HG03565 (cell line): ENCODE data around the gene RHOH.
"Not testable (repeated sequence)": the region's sequence is repeated elsewhere in the genome, so short reads cannot be mapped to it uniquely, and the experiment has no call there.

Source experiments
- ATAC-seq: cut with Tn5 transposase; IDR thresholded peaks from one replicate; pipeline ENCODE4 v1.9.1; 2021; ENCODE audit warnings: mild to moderate bottlenecking, moderate library complexity; ENCODE audit not compliant: unreplicated experiment

The RHOH gene

DNA sequence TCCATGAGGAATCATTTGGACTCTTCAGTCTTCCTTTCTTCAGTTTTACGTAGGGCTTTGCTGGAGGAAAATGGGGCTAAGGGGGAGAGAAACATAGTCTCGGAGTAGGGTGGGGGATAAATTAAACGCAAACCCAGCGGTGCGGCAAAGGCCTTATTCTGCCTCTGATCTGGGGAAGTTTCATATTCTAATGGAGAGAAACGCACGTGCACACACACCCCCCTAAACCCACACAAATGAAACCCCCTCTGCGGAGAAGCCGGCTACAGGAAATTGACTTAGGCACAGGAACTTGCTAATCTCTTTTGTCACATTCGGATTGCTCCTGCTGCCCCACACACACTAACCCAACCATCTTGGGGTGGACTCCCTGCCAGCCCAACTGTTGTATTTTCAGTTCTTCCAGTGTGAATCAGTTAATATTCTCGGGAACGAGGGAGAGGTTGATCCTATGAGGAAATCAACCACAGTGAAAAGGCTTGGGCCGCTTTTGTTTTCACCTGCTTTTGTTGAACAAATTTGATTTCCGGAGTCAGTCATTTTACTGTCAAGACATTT, at the start of gene RHOH:
TSS of gene RHOH (plus strand) at position 308 of the 558 bp plus-strand sequence. CDS start 46,356 bp downstream, outside the sequence.
- ATAC-seq, result peak; percentile 20

DNA sequence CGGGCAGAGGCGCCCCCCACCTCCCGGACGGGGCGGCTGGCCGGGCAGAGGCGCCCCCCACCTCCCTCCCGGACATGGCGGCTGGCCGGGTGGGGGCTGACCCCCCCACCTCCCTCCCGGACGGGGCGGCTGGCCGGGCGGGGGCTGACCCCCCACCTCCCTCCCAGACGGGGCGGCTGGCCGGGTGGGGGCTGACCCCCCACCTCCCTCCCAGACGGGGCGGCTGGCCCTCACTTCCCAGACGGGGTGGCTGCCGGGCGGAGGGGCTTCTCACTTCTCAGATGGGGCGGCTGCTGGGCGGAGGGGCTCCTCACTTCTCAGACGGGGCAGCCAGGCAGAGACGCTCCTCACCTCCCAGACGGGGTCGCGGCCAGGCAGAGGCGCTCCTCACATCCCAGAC, 49.3 kb upstream of the RHOH start:
- not testable (repeated sequence) for ATAC-seq

DNA sequence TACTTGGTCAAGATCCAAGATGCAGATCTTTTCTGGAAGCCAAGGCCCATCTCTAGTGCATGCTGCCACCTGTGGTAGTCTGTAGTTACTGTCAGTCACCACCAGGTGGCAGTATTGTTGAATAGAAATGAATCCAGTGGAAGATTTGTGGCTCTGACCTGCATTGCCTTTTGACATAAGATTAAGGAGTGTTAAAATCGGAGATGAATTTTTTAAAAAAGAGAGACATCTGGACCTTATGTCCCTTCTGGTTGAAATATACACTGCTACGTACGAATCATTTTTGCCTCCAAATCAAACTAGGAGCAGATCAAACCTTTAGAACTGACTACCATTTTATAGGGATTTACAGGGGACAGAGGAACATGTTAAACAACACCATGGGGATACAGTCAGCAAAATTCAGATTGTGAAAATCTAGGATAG, 46.9 kb upstream of the RHOH start:
- peak; percentile 73 for ATAC-seq

DNA sequence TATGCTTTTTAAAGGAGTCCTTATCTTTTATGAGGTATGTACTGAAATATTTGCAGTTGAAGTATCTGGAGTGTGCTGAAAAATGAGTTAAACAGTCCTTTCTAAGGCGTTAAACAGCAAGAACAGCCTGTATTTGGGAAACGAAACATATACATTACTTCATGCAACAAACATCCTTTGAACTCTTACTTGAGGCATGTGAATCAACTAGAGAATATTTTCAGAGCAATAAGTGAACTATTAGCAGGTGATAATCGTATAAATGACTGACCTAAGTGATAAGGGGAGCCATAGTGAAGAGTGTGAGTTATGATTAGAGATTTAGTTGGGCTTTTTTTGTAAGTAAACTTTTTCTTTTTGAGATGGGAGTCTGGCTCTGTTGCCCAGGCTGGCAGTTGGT, 45.9 kb upstream of the RHOH start:
- ATAC-seq, result no peak

GRCh38 chr4:40152637-40153036, 44.2 kb upstream of the RHOH start:
- ATAC-seq, result no peak

- ATAC-seq, result no peak
These were observed 39.4 kb upstream of the RHOH start for GRCh38 chr4:40157436-40157835.

DNA sequence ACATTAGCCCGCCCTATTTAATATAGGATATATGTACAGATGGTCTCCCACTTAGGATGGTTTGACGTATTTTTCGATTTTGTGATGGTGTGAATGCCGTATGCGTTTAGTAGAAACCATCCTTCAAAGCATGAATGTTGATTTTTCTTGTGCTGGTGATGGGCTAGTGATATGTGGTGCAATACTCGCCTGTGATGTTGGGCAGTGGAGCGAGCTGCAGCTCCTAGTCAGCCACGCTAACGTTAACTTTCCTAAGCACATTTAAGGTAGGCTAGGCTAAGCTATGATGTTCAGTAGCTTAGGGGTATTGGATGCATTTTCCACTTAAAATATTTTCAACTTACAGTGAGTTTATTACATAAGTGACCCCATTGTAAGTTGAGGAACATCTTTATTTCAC, 36.6 kb upstream of the RHOH start:
- no peak for ATAC-seq

- ATAC-seq, result no peak
These were observed 32.4 kb upstream of the RHOH start for GRCh38 chr4:40164459-40164858.

DNA sequence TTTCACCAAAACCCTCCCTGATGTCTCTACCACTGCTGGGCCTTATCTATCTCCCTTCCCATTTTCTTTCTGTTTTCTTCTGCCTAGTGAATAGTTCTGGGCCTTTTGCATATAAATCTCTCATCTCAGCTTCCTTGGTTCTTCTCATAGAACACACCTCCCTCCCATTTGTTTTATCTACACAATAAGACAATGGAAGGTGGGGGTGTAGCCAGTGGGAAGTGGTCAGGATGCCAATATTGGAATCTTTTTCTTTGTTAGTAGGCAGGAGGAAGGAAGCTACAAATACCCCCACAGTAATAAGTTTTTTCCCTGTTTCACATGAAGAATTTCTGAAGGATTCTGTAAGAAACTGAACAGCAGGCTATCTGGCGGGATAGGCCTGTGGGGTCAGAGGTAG, 30.9 kb upstream of the RHOH start:
- no peak for ATAC-seq

GRCh38 chr4:40168070-40168469, 28.8 kb upstream of the RHOH start:
- no peak for ATAC-seq

- peak; percentile 44 for ATAC-seq
These were observed 26.2 kb upstream of the RHOH start for GRCh38 chr4:40170588-40170987.

DNA sequence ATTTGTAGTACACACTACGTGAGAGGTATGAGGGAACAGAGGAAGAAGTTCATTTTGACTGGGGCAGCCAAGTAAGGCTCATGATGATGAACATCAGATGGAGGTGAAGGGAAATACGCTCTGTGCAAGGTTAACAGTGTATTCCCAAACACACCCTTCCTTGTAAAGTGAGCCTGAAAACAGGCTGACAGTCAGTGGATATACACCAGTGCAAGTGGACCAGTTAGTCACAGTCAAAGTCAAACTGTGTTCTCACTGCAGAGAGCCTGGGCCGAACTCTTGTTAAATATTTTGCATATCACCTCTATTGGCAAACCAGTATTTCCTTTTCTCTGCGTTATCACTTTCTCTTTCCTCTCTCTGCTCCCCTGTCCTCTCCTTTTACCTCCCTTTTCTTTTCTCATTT, 23.4 kb upstream of the RHOH start:
- peak; percentile 84 for ATAC-seq

- ATAC-seq, result no peak
These were observed 20.2 kb upstream of the RHOH start for GRCh38 chr4:40176602-40177001.

- ATAC-seq, result no peak
These were observed 19.2 kb upstream of the RHOH start for GRCh38 chr4:40177591-40177990.

DNA sequence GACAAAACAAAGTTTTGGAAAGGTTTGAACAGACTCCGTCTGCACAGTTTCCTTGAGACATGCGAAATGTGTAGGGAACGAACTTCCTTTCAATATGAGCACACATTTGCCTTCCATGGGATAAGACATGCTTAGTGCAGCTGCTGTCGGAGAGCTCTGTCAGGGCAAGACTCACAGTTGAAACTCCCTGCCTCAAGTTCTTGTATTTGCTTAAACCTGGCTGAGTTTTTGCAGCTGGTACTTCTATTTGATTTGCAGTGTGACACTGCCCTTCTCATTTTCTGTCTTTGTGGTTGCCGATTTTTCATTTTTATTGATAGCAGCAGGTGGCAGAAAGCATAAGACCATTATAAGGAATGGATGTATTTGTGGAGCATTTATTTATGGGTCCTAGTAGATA, 18.2 kb upstream of the RHOH start:
- no peak for ATAC-seq

GRCh38 chr4:40179360-40179759, 17.5 kb upstream of the RHOH start:
- no peak for ATAC-seq

DNA sequence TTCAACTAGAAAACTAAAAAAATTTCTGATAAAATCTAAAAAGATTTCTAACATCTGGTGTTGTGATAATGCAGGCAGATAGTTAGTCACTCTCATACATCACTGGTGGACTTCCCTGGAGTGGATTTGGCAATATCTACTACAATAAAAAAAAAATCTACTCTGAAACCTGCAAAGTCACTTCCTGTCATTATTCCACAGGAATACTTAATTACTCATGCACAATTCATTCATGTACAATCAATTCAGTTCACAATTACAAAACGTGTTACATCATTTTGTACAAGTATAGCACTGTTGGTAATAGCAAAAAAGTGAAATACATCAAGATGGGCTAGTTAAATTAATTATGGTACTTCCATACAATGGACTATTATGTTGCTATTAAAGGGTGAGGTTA, 16.5 kb upstream of the RHOH start:
- ATAC-seq, result no peak

GRCh38 chr4:40182001-40182400, 14.8 kb upstream of the RHOH start:
- no peak for ATAC-seq

DNA sequence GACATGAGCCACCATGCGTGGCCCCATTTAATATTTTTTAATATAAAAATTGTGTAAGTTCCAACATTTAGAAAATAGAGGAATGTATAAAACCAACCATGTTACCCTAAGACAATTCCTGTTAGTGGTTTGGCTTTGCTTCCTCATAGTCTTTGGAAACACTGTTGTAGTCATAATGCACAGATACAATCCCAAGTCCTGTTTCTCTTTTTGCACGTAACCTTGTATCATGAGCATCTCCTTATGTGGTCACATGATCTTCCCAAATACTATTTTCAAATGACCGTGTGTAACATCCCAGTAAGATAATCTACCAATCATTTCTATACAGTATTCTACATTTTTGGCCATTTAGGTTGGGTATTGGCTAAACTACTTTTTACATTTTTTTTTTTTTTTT, 13.9 kb upstream of the RHOH start:
- no peak for ATAC-seq

DNA sequence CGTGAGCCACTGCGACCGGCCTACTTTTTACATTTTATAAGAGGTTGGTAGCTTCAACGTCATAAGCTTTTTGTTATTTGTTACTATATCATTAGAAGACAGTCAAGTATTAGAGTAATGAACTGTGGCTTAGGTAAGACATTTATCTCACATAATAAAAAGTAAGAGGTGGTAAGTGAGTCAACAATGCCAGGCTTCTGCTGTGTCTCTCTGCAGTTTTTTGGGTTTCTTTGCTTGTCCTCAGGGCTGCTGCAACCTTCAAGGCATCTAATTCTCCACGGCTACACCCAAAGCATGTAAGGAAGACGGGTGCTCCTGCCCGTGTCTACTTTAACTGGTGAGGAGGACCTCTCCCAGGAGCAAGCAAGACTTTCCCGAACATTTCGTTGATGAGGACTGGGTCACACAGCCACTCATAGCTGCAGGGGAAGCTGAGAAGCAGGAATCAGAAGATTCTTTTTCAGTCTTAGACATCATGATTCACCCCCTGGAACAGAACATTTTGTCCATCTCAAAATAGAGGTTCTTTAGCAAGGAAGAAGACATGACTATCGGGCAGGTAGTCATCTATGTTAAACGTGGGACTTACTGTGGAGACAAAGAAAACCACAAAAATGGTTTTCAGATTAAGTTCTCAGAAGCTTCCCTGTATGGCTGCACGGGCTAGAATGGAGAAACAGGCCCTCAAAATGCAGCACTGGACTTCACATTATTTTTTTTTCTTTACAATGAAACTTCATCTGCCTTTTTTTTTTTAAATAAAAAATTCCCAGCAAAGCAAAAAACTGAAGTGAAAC, 13.0 kb upstream of the RHOH start:
- ATAC-seq, result no peak

GRCh38 chr4:40185830-40186664, 10.8 kb upstream of the RHOH start:
- ATAC-seq, result peak; percentile 49

DNA sequence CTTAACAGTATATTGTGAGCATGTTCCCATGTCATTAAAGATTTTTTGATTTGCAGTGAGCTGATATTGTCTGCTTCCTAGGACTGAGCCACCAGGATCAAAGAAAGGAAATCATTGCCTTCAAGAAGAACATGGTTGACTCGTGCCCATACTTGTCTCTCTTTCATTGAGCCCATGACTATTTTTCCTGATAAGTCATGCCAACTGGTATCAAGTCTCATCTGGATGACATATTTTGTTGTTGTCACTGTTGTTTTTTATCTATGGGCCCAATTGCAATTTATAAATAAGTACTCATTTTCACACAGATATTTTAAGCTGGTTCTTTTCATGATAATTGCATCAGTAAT, 10.2 kb upstream of the RHOH start:
- ATAC-seq, result no peak
